K562 (cell line): Measurements from ENCODE around the gene CSAD.

Experiments
- CEBPB ChIP-seq: fragments of 450-650 bp; IDR thresholded peaks from 2 replicates; pipeline ENCODE4 v1.6.1; 2016; ENCODE audit warnings: missing genetic modification characterization, missing compliant biosample characterization
- EP300 ChIP-seq: IDR thresholded peaks from 2 replicates; pipeline ENCODE4 v1.6.1; 2012; ENCODE audit warnings: low read length, improper control_type of control experiment
- PTBP1 ChIP-seq: fragments of 200-400 bp; formaldehyde crosslinking; IDR thresholded peaks from 2 replicates; pipeline ENCODE4 v1.6.1; 2017; ENCODE audit warnings: low read depth, low read length
- SRSF1 ChIP-seq: fragments of 200-400 bp; formaldehyde crosslinking; IDR thresholded peaks from 2 replicates; pipeline ENCODE4 v1.6.1; 2017; ENCODE audit warnings: mild to moderate bottlenecking, low read depth, low read length, moderate library complexity
- TAF1 ChIP-seq: IDR thresholded peaks from 2 replicates; pipeline ENCODE4 v1.6.1; 2011; ENCODE audit warnings: mild to moderate bottlenecking, low read length, moderate library complexity; ENCODE audit not compliant: insufficient read depth, control insufficient read depth, severe bottlenecking; ENCODE audit errors: extremely low read depth
- ZNF384 ChIP-seq: IDR thresholded peaks from 2 replicates; pipeline ENCODE4 v1.6.1; 2012; ENCODE audit warnings: low read depth, low read length, improper control_type of control experiment
- TF ChIP-seq, protein P1 (sequence below): sonication (generic); formaldehyde crosslinking; IDR thresholded peaks from 2 replicates; pipeline ENCODE4 v1.8.1; 2023; ENCODE audit warnings: mild to moderate bottlenecking, missing genetic modification reagents, moderate library complexity

DNA sequence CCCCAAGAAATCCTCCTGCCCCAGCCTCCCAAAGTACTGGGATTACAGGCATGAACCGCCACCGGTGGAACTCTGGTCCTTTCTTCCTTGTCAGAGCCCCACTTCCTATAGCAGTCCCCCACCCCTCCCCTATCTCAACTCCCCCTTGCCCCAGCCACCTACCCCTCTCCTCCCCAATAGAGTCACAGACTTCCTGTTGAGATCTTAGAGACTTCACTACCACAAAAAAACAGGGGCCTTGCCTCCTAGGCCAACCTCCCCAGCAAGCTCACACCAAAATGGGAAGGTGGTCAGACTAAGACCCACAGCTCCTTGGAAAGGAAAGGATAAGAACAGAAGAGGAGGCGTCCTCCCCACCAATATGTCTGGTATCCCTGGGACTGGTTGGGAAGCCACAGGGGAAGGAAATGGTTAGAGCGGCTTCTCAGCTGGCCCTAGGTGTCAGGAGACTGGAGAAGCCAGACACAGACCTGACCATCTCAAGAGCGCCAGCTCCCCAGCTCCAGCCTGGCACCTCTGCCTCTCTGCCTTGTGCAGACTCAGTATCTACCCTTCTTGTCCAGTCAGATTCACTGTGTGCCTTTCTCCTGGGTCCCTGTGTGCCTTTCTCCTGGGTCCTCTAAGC, 17.9 kb upstream of the CSAD start:
- no peak for TF ChIP-seq ZNF384
- no peak for TF ChIP-seq TAF1
- TF ChIP-seq CEBPB (tag), result no peak
- TF ChIP-seq PTBP1, result no peak
- TF ChIP-seq SRSF1, result no peak
- TF ChIP-seq, protein P1, sequence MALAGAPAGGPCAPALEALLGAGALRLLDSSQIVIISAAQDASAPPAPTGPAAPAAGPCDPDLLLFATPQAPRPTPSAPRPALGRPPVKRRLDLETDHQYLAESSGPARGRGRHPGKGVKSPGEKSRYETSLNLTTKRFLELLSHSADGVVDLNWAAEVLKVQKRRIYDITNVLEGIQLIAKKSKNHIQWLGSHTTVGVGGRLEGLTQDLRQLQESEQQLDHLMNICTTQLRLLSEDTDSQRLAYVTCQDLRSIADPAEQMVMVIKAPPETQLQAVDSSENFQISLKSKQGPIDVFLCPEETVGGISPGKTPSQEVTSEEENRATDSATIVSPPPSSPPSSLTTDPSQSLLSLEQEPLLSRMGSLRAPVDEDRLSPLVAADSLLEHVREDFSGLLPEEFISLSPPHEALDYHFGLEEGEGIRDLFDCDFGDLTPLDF (CRISPR knock-in tag), result no peak
- no peak for TF ChIP-seq EP300
